Muscle of back (tissue), 11 donors: Measurements from ENCODE around the gene TMEM201. TPM values are rescaled to one million over a fixed set of nuclear protein-coding genes. Genes with fewer than 3 reads are reported as not detected.
A peak's percentile ranks its signal among the peaks of the same experiment; 100 is the strongest.

Experiments
- DNase-seq, 3 donors: peaks; one replicate each; pipeline versions ENCODE4 v3.0.0 to v3.0.0-alpha.2; 2013
- polyA plus RNA-seq, 10 donors: library from polyadenylated mRNA; unstranded; fragments of 120-200 nt; gene quantifications; one replicate each; pipeline ENCODE4 v1.2.1, GENCODE V29; 2013; ENCODE audit not compliant: insufficient read length in 10 of 10

The TMEM201 gene
- polyA plus RNA-seq, 10 donors = 12.3 to 19.1 (median 16.3) TPM

DNA sequence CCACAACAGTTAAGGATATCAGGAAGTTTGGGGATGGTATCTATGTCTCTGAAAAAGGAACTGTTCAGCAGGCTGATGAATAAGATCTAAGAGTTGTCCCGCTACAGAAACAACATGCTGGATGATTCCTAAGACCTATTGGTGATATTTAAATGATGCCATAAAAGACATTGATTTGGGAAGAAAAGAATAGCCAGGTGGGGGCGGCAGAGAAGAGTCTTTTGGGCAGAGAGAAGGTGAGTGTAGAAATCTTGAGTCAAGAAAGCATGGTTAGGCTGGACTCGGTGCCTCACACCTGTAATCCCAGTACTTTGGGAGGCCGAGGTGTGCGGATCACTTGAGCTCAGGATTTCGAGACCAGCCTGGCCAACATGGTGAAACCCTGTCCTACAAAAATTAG, 11.8 kb upstream of the TMEM201 start:
- no peak for DNase-seq

DNA sequence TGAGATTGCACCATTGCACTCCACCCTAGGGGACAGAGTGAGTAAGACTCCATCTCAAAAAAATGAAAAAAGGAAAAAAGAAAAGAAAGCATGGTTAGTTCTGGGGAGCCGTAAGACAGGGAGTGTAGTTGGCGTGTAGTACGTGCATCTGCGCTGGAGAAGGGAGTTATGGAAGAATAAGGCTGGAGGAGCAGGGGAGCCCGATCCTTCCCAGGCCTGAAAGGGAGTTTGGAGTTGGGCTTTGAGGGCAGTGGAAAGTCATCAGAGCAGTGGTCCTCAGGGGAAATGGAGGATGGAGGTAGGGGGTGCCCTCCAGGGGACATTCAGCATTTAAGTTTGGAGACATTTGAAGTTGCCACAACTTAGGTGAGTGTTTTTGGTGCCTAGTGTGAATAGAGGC, 11.3 kb upstream of the TMEM201 start:
- no peak for DNase-seq

DNA sequence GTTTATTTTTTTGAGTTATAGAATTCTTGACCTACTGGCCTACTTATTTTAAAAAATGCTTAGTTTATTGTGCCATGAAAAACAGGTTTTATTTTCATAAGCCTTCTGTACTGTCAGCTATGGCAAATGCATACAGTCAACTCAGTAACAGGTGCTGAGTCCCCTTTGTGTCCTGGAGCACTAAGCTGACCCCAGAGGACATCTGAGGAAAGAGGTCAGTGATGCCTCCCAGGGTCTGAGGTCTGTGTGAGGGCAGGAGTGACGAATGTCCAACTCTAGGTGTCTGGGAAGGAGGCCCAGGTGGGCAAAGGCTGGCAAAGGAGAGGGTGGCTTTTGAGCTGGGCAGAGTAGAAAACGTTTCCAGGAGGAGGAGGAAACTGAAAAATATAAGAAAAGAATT, 7.8 kb upstream of the TMEM201 start:
- no peak for DNase-seq

DNA sequence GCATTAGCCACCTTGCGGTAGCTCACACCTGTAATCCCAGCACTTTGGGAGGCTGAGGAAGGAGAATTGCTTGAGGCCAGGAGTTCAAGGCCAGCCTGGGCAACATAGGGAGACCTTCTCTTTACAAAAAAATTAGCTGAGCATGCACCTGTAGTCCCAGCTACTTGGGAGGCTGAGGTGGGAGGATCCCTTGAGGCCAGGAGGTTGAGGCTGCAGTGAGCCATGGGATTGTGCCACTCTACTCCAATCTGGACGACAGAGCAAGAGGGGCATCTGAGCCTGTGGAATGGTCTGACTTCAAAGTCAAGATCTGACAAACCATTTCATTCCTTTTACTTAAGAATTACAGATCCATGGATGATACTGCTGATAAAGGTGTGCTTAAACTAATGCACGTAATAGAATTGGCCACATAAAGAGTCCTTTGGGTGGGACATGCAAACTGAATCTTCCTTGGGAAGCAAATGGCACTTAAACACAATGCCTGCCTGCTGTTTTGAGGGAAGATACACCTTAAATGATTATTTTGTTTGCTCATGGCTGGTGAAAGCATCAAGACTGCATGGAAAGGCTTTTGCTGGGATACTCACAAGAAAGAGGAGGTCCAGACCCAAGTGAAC, 2.5 kb upstream of the TMEM201 start:
- DNase-seq = no peak

DNA sequence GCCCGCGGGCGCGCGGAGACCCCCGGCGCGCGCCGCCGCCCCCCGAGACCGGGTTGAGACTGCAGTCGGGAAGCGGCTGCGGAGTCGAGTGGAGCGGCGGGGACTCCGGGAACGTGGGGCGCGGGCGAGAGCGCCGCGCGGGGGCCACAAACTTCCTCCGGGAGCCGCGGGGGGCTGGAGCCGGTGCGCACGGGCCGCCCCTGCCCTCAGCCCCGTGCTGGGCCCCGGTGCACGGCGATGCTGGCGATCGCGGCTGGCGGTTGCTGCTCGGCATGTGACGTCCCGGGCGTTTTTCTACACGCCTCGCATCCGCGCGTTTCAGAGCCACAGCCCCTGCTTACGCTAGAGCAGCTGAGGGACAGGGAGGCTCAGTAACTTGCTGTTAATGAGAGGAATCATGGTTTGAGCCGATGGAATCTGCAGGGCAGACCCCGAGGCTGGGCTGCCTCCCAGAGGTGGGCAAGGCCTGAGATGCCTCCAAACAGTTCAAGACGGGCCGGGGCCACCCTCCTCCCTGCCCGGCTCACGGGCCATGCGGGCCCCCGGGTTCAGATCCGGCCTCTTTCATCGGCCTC, 520 bp downstream of the TMEM201 start:
- peak in 2 of 3 donors; percentile 31 to 72 for DNase-seq

DNA sequence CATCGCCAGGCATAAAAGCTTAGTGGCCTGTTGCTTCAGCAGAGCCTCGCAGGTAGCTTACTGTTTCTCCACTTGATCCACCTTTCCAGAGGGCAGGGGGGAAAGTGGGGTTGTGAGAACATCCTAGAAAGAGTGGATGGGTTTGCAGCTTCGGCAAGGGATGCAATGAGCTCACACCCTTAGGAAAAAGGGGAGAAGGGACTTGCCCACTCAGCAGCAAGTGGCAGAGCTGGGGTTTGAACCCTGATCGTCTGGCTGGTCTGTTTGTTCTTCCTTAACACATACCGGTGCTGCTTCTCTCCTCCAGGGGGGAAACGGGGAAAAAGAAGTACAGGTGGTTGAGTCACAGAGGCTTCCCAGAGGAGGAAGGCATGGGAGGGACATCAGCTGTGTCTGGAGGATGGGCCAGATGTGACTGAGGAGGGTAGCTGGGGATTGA, 1.0 kb downstream of the TMEM201 start:
- no peak for DNase-seq

DNA sequence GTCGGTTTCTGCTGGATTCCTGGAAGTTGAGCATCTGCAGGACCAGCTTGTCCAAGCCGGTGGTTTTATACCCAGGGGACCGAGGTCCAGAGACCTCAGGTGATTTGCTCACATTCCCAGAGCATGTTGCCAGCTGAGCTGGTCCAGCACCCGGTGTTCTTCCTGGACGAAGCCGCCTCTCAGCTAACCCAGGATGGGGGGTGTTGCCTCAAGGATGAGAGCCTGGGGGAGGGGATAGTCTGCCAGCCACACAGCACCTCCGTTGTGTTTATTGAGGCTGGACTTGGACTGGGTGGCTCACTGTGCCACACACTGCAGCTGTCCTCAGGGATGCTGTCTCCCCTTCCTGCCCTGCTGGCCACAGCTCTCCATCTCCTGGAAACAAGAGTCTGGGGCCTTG, 1.5 kb downstream of the TMEM201 start:
- DNase-seq = no peak

DNA sequence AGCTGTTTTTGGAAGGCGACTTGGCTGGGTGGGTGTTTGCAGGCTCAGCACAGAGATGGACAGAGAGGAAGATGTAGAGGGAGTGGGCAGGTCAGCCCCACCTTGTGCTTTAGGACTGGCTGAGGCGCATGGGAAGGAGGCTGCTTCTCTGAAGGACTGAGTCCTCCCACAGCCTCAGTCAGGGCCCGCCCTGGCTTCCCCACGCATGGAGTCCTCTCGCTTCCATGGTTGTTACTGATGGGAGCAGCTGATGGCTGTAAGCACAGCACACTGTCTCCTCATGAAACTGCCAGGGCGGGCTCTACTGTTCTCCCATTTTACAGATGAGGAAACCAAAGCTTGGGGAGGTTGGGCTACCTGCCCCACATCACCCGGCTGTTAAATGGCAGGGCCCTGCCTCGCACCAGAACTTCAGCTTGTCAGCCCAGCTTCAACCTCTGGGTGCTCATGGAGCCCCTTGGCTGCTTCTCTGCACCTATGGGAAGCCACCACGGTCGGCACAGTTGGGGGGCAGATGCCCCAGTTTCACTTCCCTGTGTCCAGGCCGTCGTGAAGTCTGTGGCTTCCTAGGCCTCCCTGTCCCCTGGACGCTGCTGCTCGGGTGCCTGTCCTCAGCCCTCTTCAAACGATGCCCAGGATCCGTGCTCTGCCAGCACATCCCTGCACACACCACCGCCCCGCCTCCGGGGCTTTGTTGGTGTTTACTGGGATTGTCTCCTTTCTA, 2.4 kb downstream of the TMEM201 start:
- peak in 1 of 3 donors; percentile 53 for DNase-seq

DNA sequence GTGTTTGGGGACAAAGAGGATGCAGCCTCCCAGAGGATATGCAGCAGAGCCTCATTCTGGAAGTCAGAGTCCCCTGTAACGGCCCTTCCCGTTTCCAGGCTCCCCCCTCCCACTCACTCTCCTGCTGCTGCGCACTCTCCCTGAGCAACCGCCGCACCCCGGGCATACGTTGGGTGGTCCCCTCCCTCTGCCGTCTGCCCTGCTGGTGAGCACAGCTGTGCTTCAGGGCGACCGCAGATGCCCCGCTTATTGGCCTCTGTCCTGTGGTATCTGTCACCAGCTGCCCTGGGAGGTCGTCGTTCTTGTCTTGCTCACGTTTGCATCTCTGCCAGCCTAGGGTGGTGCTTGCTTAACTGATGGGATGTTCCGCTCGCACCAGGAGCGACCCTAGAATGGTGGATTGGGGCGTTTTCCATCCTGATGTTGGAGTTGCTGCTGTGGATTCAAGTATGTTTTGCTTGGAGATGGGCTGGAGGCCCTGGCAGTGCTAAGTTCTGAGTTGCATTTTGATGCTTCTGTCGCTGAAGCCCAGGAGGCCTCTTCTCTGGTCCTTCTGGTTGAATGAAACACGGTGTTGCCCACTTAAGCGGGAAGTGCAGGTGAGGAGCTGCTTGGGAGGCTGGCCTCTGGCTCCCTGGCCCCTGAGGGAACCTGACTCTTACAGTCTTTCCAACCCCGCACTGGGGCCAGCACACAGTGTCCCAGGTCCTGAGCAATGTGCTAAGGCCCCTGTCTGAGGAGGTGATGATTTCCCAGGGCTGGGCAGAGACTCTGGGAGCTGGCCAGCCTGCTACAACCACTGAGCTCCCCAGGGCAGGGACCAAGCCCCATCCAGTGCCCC, 3.2 kb downstream of the TMEM201 start:
- peak in 2 of 3 donors; percentile 24 to 48 for DNase-seq

DNA sequence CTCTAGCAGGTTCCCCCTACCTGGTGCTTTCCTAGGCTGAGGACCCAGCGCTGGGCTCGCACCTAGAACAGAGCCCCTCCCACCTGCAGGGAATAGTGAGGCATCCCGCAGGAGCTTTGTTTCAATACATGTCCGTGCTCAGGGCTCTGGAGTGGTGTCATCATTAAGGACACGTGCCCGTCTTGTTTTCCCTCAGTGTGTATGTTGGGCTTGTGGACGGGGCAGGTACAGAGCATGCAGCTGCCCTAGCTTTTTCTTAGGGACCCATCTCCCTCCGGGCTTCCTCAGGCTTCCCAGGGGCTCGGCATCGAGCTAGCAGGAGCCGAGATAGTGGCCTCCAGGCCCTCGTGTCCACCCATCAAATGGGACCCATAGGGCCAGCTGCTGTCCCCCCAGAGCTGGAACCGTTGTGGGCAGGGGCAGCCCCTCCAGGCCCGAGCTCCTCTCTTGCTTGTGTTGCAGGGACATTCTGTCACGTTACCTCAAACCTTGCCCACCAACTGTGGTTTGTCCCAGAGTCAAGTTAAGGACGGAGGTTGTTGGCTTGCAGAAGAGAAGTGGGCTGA, 3.9 kb downstream of the TMEM201 start:
- DNase-seq = no peak

DNA sequence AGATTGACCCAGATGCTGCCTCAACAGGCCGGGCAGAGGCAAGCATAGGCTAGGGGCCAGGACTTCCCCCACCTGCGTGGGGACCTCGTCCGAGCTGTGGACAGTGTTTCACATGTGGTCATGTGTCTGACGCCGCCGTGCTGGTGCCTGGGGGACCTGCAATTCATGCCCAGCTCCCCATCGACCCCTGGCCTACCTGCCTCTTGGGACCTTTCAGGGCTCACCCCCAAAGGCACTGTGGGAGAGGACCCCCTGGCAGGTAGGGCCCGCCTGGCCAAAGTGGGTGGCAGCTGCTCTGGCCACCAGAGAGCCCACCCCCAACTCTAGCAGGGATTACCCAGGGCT, 4.4 kb downstream of the TMEM201 start:
- no peak for DNase-seq

DNA sequence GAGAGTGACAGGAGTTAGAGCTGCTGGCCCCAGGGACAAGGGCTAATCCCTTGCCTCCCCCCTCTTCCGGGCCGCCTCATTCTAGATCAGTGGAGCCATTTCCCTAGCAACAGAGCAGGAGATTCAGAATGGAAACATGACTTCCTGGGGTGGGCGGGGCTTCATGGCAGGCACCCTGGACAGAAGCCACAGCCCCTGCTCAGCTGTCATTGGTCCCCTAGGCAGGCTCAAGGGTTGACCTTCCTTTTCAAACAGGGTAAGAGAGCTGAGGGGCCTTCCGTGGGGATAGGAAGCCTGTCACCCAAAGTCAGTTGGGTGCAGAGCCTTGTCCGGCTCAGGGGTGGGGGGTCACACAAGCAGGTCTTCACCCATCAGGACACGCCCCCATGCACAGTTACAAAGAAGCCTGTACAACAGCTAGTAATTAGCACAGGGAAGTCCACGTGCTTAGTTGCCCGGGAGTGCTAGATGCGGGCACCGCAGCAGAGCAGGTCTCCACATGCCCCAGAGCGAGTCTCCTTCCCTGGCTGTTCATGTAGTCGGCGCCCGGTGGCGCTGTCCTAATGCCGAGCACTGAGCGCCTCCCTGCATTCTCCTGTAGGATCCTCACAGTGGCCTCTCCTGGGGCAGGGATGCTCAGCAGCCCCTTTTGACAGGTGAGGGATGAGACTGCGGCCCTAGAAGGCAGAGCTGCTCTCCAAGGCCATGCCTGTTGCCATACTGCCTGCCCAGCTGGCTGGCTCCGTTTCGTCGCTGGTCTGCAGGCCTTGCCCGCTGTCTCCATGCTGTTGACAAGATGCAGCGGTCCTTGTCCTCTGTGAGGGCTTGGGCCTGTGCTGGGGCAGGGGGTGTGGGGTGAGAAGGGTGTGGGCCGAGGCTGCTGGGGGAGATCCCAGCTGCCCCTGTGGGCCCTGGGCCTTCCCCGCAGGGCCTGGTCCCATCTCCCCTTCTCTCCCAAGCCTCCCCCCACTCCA, 5.1 kb downstream of the TMEM201 start:
- peak; percentile 66 to 86 (median 69) for DNase-seq

DNA sequence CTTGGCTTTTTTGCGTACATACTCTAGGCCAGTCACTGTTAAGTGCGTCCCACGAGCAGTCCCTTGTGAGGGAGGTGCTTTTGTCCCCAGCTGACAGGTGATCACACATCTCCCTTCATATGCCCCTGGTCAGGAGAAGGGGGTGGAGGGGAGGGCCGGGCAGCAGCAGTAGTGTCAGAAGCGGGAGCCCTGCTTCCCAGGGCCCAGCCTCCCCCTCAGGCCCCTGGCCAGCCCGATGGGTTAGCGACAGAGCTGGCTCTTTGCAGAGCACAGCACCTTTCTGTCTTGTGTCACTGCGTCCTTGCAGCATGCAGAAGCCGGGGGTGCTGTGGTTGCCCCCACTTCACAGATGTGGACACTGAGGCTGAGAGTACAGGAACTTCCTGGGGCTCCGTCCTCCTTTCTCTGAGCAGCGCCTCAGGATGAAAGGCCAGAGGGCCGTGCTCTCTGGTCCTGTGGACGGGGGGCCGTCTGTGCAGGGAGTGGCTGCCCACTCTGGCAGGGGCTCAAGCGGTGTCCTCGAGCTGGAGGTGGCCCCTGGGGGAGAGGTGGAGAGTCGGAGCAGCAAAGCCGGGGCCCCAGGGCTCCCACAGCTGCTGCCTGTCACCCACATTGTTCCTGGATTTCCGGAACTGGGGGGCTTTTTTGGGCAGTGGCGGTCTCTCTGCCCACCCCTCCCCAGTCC, 5.9 kb downstream of the TMEM201 start:
- DNase-seq = no peak

DNA sequence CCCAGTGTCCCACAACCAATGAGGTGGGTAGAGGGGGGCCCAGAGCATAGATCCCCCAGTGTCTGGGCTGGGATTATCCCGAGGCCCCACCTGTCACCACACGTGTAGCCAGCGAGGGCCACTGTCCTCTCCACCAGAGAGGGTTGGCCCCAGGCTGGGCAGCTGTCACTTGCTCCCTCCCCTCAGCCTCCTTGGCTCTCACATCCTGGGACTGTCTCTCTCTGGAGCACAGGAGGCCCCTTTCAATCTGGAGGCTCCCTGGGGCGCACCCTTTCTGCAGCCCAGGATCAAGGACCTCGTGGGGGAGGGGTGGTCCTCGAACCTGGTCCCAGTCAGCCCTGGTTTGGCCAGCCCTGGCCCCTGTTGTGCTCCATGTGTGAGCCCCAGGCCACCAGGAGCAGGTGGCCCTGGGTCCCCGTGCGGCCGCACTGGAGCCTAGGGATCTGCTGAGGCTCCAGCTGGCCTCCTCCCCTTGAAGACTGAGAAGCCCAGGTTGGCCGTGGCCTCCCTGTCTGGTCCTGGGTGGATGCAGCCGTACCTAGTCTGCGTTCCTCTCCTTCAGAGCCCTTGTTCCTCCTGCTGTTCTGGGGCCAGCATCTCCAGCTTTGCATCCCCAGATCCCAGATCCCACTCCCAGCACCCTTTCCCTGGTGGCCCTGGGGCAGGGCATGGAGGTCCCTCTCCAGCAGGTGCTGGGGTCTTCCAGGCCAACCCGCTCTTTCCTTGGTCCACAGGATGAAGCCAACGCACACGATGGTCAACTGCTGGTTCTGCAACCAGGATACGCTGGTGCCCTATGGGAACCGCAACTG, 6.7 kb downstream of the TMEM201 start:
- peak in 1 of 3 donors; percentile 30 for DNase-seq

DNA sequence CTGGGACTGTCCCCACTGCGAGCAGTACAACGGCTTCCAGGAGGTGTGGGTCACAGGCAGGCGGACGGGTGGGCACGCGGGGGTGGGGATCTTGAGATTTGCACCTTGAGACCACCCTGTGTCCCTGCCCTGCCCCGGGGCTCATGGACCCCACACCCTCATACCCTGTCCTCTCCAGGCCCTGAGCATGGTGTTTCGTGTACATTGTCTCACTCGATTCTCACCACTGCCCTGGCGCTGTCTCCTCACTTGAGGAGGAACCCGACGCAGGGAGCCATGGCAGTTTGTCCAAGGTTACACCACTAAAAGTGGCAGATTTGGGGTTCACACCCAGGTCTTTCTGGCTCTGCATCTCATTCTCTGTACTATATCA, 7.2 kb downstream of the TMEM201 start:
- DNase-seq = peak in 1 of 3 donors; percentile 22

DNA sequence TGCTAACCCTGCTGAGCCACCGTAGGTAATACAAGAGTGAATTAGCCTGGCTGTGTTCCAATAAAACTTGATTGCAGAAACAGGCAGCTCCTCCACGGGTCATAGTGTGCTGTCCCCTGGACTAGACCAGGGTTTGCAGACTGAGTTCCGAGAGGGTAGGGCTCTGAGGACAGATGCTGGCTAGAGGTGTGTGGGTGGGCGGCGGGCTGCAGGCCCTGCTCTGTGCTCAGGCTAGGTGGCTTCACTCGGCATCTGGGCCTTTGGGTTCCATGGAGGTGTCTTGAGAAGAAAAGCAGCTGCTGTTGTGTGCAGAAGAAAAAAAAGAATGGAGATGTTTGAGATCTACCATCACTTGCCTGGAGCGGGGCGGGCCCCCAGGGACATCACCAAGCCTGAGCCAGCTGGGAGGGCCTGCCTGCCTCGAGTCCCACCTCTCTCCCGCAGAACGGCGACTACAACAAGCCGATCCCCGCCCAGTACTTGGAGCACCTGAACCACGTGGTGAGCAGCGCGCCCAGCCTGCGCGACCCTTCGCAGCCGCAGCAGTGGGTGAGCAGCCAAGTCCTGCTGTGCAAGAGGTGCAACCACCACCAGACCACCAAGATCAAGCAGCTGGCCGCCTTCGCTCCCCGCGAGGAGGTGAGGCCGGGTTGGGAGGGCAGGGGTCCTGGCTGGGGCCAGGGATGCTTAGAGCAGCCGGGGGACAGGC, 7.9 kb downstream of the TMEM201 start:
- peak in 2 of 3 donors; percentile 38 to 64 for DNase-seq

DNA sequence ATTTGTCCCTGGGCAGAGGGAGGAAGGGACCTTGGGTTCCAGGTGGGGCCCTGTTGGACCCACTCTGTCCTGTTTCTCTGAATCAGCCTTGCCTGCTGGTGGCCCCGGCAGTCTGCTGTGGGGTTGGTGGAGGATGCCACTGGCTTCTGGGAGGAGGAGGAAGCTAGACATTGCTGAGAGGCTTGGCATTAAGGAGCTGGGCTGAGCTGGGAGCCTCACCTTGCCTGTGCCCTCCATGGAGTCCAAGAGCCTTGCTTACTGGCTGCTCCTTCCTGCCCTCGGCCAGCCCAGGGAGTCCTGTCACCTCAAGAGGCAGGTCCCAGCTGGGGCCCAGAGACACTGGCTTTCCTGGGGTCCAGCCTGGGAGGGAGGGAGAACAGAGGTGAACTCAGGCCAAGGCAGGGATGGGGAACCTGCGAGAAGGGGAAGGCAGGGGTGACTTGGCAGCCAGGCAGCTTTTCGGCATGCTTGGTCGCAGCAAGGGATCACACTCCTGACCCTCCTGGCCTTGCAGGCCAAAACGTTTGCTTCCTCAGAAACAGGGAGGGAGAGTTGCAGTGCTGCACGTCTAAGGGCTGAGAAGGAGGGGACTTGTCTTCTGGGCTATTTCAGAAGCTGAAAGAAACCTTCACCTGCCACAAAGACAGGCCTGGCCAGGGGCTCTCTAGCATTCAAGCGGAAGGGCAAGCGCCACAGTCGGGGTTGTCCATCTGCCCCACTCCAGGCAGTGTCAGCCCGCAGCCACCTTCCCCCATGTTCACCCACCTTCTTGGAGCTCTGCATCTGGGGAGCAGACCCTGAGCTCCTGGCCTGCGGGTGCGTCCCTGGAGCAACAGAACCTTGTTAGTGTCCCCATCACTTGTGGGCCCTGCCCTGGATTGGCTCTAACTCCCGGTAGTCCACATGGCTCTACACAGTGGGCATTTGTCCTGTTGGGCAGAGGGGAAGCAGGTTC, 8.9 kb downstream of the TMEM201 start:
- no peak for DNase-seq
